HEK293T (cell line): ENCODE results near the gene GOLM1.

ENCODE experiments used
- BHLHE40 ChIP-seq: fragments of 450-650 bp; IDR thresholded peaks from 2 replicates; pipeline ENCODE4 v1.6.1; 2016; ENCODE audit warnings: mild to moderate bottlenecking, moderate library complexity, borderline replicate concordance
- ELF4 ChIP-seq: fragments of 450-650 bp; IDR thresholded peaks from 2 replicates; pipeline ENCODE4 v1.6.1; 2017; ENCODE audit warnings: antibody characterized with exemption
- FOXA1 ChIP-seq: fragments of 450-650 bp; IDR thresholded peaks from 2 replicates; pipeline ENCODE4 v1.6.1; 2016; ENCODE audit warnings: mild to moderate bottlenecking
- FOXK2 ChIP-seq: fragments of 450-650 bp; IDR thresholded peaks from 2 replicates; pipeline ENCODE4 v1.6.1; 2016; ENCODE audit warnings: mild to moderate bottlenecking
- SP1 ChIP-seq: fragments of 450-650 bp; IDR thresholded peaks from 2 replicates; pipeline ENCODE4 v1.6.1; 2017
- SUZ12 ChIP-seq: fragments of 450-650 bp; IDR thresholded peaks from 2 replicates; pipeline ENCODE4 v1.6.1; 2016; ENCODE audit warnings: mild to moderate bottlenecking
- TF ChIP-seq, protein P1 (sequence below): fragments of 450-650 bp; IDR thresholded peaks from 2 replicates; pipeline ENCODE4 v1.6.1; 2016

DNA sequence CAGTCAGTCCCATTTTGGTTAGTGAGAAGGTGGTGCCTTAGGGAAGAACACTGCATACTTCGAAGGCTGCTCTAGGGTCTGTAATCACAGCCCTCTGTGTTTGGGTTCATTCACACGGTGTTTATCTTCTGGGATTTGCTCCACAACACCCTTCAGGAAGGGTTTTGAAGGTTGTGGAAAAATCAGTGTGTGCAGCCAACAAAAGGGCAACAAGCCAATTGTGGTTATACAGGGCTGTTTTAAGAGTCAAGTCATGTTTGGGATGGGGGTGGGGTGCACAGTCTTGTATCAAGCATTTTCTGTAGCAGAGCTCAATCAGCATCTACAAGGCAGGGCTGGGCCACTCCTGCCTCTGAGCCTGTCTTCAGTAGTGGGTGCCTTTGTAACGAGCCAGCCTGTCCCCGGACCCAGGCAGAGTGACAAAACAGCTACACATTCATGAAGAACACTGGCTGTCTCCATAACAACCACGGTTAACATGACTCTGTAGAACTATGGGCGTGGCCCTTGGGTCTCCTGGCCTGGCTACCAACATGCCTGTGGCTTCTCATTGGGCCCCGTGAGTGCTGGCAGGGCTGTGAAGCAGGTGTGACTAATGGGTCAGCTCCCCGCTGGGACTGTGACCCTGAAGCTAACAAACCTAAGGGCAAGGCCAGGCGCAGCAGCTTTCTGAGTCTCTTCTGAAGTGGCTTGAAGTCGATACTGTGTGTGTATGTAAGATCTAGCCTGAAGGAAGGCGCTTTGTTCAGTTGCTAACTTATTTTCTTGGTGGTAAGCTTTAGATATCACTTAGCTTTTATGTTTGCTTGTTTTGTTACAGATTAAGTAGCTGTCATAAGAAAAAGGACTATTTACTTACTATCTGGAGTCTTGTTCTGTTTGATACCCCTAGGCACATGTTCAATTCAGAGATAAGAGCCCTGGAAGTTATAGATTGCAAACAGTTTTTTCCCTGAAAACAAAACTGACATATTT lies 27.9 kb upstream of the GOLM1 start:
- no peak for TF ChIP-seq BHLHE40
- TF ChIP-seq, protein P1, sequence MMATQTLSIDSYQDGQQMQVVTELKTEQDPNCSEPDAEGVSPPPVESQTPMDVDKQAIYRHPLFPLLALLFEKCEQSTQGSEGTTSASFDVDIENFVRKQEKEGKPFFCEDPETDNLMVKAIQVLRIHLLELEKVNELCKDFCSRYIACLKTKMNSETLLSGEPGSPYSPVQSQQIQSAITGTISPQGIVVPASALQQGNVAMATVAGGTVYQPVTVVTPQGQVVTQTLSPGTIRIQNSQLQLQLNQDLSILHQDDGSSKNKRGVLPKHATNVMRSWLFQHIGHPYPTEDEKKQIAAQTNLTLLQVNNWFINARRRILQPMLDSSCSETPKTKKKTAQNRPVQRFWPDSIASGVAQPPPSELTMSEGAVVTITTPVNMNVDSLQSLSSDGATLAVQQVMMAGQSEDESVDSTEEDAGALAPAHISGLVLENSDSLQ, result peak; percentile 54
- TF ChIP-seq SP1, result no peak
- TF ChIP-seq SUZ12, result no peak
- no peak for TF ChIP-seq ELF4
- no peak for TF ChIP-seq FOXK2
- TF ChIP-seq FOXA1, result no peak
